MM.1S (cell line): ENCODE measurements around the gene ACOT12.

Experiments used
- EZH2 ChIP-seq: fragments of 300-600 bp; sonication (generic); optimal IDR thresholded peaks from 2 replicates; pipeline ENCODE3; 2017; ENCODE audit warnings: low read depth, mild to moderate bottlenecking, antibody characterized with exemption, low read length, mixed read lengths
- TF ChIP-seq, protein P1 (sequence below): fragments of 300-600 bp; sonication (generic); IDR thresholded peaks from 2 replicates; pipeline ENCODE4 v1.5.1; 2016; ENCODE audit warnings: antibody characterized with exemption, low read length, mixed read lengths

DNA sequence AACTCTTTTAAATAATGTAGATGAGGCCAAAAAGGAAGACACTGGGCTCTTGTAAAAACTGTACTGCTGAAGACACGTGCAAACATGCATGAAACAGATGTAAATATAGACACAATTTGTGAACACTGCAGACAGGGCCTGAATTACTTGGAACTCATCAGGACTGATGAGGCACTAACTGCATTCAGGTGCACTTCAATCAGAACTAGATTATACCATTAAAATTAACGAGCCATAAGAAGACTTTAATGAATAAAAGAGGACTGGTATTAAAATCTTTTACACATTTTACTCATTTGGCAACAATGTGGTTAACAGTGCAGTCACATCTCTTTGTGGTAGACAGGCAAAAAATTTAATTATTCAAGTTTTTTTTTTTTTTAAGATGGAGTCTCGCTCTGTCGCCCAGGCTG lies 105.9 kb downstream of the ACOT12 start:
- TF ChIP-seq EZH2 = no peak
- TF ChIP-seq, protein P1, sequence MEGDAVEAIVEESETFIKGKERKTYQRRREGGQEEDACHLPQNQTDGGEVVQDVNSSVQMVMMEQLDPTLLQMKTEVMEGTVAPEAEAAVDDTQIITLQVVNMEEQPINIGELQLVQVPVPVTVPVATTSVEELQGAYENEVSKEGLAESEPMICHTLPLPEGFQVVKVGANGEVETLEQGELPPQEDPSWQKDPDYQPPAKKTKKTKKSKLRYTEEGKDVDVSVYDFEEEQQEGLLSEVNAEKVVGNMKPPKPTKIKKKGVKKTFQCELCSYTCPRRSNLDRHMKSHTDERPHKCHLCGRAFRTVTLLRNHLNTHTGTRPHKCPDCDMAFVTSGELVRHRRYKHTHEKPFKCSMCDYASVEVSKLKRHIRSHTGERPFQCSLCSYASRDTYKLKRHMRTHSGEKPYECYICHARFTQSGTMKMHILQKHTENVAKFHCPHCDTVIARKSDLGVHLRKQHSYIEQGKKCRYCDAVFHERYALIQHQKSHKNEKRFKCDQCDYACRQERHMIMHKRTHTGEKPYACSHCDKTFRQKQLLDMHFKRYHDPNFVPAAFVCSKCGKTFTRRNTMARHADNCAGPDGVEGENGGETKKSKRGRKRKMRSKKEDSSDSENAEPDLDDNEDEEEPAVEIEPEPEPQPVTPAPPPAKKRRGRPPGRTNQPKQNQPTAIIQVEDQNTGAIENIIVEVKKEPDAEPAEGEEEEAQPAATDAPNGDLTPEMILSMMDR = no peak
